Measurements from ENCODE around the gene CREG2. TPM values are rescaled to one million over a fixed set of nuclear protein-coding genes. Genes with fewer than 3 reads are reported as not detected.

The CREG2 gene
- total RNA-seq: not detected

- Histone ChIP-seq H3K4me1 (ENCODE audit: insufficient read depth, low read length) (peaks cover 18% of the 10 kb centered on the region), H3K27me3 (ENCODE audit: insufficient read depth, low read length) (peaks cover 60% of the 10 kb centered on the region), H3K9me3 (ENCODE audit: low read depth, low read length) (no peaks in the 10 kb centered on the region), H3K4me3 (ENCODE audit: low read length) (peak within 1 kb of the TSS; percentile 35)
Observed at GRCh38 chr2:101387151-101387834, at the start of gene CREG2. CREG2 (minus strand) TSS chr2:101387503; CDS start chr2:101387457, 46 bp downstream.

GRCh38 chr2:101435001-101435862 is 47.9 kb upstream of the CREG2 start:
- Histone ChIP-seq H3K4me1 (ENCODE audit: insufficient read depth, low read length) (no peaks in the 10 kb centered on the region), H3K4me3 (ENCODE audit: low read length) (no peak overlapping the region), H3K27me3 (ENCODE audit: insufficient read depth, low read length) (no peaks in the 10 kb centered on the region), H3K9me3 (ENCODE audit: low read depth, low read length) (no peaks in the 10 kb centered on the region)

GRCh38 chr2:101433465-101433864 is 46.2 kb upstream of the CREG2 start:
- H3K4me3 ChIP-seq (ENCODE audit: low read length): no peak overlapping the region
- H3K4me1 ChIP-seq (ENCODE audit: insufficient read depth, low read length): no peaks in the 10 kb centered on the region
- no peaks in the 10 kb centered on the region for H3K9me3 ChIP-seq (ENCODE audit: low read depth, low read length)
- no peaks in the 10 kb centered on the region for H3K27me3 ChIP-seq (ENCODE audit: insufficient read depth, low read length)

- Histone ChIP-seq H3K4me1 (ENCODE audit: insufficient read depth, low read length) (no peaks in the 10 kb centered on the region), H3K4me3 (ENCODE audit: low read length) (no peak overlapping the region), H3K9me3 (ENCODE audit: low read depth, low read length) (no peaks in the 10 kb centered on the region), H3K27me3 (ENCODE audit: insufficient read depth, low read length) (no peaks in the 10 kb centered on the region)
Observed at GRCh38 chr2:101432411-101433181, 45.3 kb upstream of the CREG2 start.

- Histone ChIP-seq H3K27me3 (ENCODE audit: insufficient read depth, low read length) (no peaks in the 10 kb centered on the region), H3K9me3 (ENCODE audit: low read depth, low read length) (no peaks in the 10 kb centered on the region), H3K4me3 (ENCODE audit: low read length) (no peak overlapping the region)
Observed at GRCh38 chr2:101431486-101431885, 44.2 kb upstream of the CREG2 start.

GRCh38 chr2:101430156-101430555 is 42.9 kb upstream of the CREG2 start:
- no peaks in the 10 kb centered on the region for H3K9me3 ChIP-seq (ENCODE audit: low read depth, low read length)

More at GRCh38 chr2:101431486-101431885, 44.2 kb upstream of the CREG2 start:
- H3K4me1 ChIP-seq (ENCODE audit: insufficient read depth, low read length): no peaks in the 10 kb centered on the region

GRCh38 chr2:101429453-101429852 is 42.1 kb upstream of the CREG2 start:
- no peaks in the 10 kb centered on the region for H3K4me1 ChIP-seq (ENCODE audit: insufficient read depth, low read length)
- no peaks in the 10 kb centered on the region for H3K9me3 ChIP-seq (ENCODE audit: low read depth, low read length)
- no peak overlapping the region for H3K4me3 ChIP-seq (ENCODE audit: low read length)
- no peaks in the 10 kb centered on the region for H3K27me3 ChIP-seq (ENCODE audit: insufficient read depth, low read length)

More at GRCh38 chr2:101430156-101430555, 42.9 kb upstream of the CREG2 start:
- no peaks in the 10 kb centered on the region for H3K27me3 ChIP-seq (ENCODE audit: insufficient read depth, low read length)
- H3K4me3 ChIP-seq (ENCODE audit: low read length): no peak overlapping the region
- no peaks in the 10 kb centered on the region for H3K4me1 ChIP-seq (ENCODE audit: insufficient read depth, low read length)

- H3K4me3 ChIP-seq (ENCODE audit: low read length): no peak overlapping the region
- no peaks in the 10 kb centered on the region for H3K9me3 ChIP-seq (ENCODE audit: low read depth, low read length)
- no peaks in the 10 kb centered on the region for H3K27me3 ChIP-seq (ENCODE audit: insufficient read depth, low read length)
- H3K4me1 ChIP-seq (ENCODE audit: insufficient read depth, low read length): no peaks in the 10 kb centered on the region
Observed at GRCh38 chr2:101428422-101429176, 41.3 kb upstream of the CREG2 start.

GRCh38 chr2:101427743-101428142 is 40.4 kb upstream of the CREG2 start:
- Histone ChIP-seq H3K4me1 (ENCODE audit: insufficient read depth, low read length) (no peaks in the 10 kb centered on the region), H3K9me3 (ENCODE audit: low read depth, low read length) (no peaks in the 10 kb centered on the region), H3K4me3 (ENCODE audit: low read length) (no peak overlapping the region), H3K27me3 (ENCODE audit: insufficient read depth, low read length) (no peaks in the 10 kb centered on the region)

GRCh38 chr2:101427240-101427639 is 39.9 kb upstream of the CREG2 start:
- no peaks in the 10 kb centered on the region for H3K9me3 ChIP-seq (ENCODE audit: low read depth, low read length)
- no peaks in the 10 kb centered on the region for H3K4me1 ChIP-seq (ENCODE audit: insufficient read depth, low read length)
- no peaks in the 10 kb centered on the region for H3K27me3 ChIP-seq (ENCODE audit: insufficient read depth, low read length)
- no peak overlapping the region for H3K4me3 ChIP-seq (ENCODE audit: low read length)

GRCh38 chr2:101426822-101427221 is 39.5 kb upstream of the CREG2 start:
- H3K4me1 ChIP-seq (ENCODE audit: insufficient read depth, low read length): no peaks in the 10 kb centered on the region
- no peaks in the 10 kb centered on the region for H3K27me3 ChIP-seq (ENCODE audit: insufficient read depth, low read length)
- H3K4me3 ChIP-seq (ENCODE audit: low read length): no peak overlapping the region
- no peaks in the 10 kb centered on the region for H3K9me3 ChIP-seq (ENCODE audit: low read depth, low read length)

- Histone ChIP-seq H3K4me1 (ENCODE audit: insufficient read depth, low read length) (peaks cover 5% of the 10 kb centered on the region), H3K9me3 (ENCODE audit: low read depth, low read length) (no peaks in the 10 kb centered on the region), H3K27me3 (ENCODE audit: insufficient read depth, low read length) (no peaks in the 10 kb centered on the region), H3K4me3 (ENCODE audit: low read length) (no peak overlapping the region)
Observed at GRCh38 chr2:101420623-101421022, 33.3 kb upstream of the CREG2 start.

- Histone ChIP-seq H3K4me1 (ENCODE audit: insufficient read depth, low read length) (peaks cover 5% of the 10 kb centered on the region), H3K4me3 (ENCODE audit: low read length) (no peak overlapping the region), H3K27me3 (ENCODE audit: insufficient read depth, low read length) (no peaks in the 10 kb centered on the region), H3K9me3 (ENCODE audit: low read depth, low read length) (no peaks in the 10 kb centered on the region)
Observed at GRCh38 chr2:101419096-101419663, 31.9 kb upstream of the CREG2 start.

GRCh38 chr2:101418460-101419095 is 31.3 kb upstream of the CREG2 start:
- H3K4me1 ChIP-seq (ENCODE audit: insufficient read depth, low read length): peaks cover 5% of the 10 kb centered on the region
- no peaks in the 10 kb centered on the region for H3K27me3 ChIP-seq (ENCODE audit: insufficient read depth, low read length)
- H3K4me3 ChIP-seq (ENCODE audit: low read length): no peak overlapping the region
- no peaks in the 10 kb centered on the region for H3K9me3 ChIP-seq (ENCODE audit: low read depth, low read length)
